B cell (primary cell): ENCODE data around the gene GMEB2.

Source experiments
- CTCF ChIP-seq: fragments of 200-600 bp; IDR thresholded peaks from one replicate; pipeline ENCODE4 v1.8.0; 2022; ENCODE audit warnings: antibody characterized with exemption, mild to moderate bottlenecking
- EZH2 ChIP-seq: IDR thresholded peaks from 2 replicates; pipeline ENCODE4 v1.6.1; 2012; ENCODE audit warnings: borderline replicate concordance, low read depth, mild to moderate bottlenecking, moderate library complexity, low read length; ENCODE audit not compliant: insufficient read depth, poor library complexity, severe bottlenecking

- no peak for TF ChIP-seq CTCF
- no peak for TF ChIP-seq EZH2
These were observed 72.3 kb downstream of the GMEB2 start for GRCh38 chr20:63554361-63555278.
